HG03571 (cell line): ENCODE results near the gene UNC13B.

Experiments
- ATAC-seq: cut with Tn5 transposase; IDR thresholded peaks from one replicate; pipeline ENCODE4 v1.9.1; 2021; ENCODE audit not compliant: unreplicated experiment

Gene UNC13B

GRCh38 chr9:35415402-35416097 lies 253.7 kb downstream of the UNC13B start:
- no peak for ATAC-seq

- no peak for ATAC-seq
Observed at GRCh38 chr9:35416098-35416427, 254.3 kb downstream of the UNC13B start.

- ATAC-seq = no peak
Observed at GRCh38 chr9:35422346-35422745, 260.5 kb downstream of the UNC13B start.

GRCh38 chr9:35422753-35423152 lies 260.9 kb downstream of the UNC13B start:
- ATAC-seq = no peak

GRCh38 chr9:35423499-35423898 lies 261.7 kb downstream of the UNC13B start:
- no peak for ATAC-seq

GRCh38 chr9:35424356-35425352 lies 262.8 kb downstream of the UNC13B start:
- ATAC-seq = no peak

- no peak for ATAC-seq
Observed at GRCh38 chr9:35426627-35427026, 264.8 kb downstream of the UNC13B start.

- no peak for ATAC-seq
Observed at GRCh38 chr9:35431467-35431866, 269.7 kb downstream of the UNC13B start.

GRCh38 chr9:35432076-35432475 lies 270.3 kb downstream of the UNC13B start:
- no peak for ATAC-seq

- no peak for ATAC-seq
Observed at GRCh38 chr9:35436933-35437332, 275.1 kb downstream of the UNC13B start.

GRCh38 chr9:35446012-35446411 lies 284.2 kb downstream of the UNC13B start:
- ATAC-seq = no peak

- no peak for ATAC-seq
Observed at GRCh38 chr9:35448496-35448895, 286.7 kb downstream of the UNC13B start.

- no peak for ATAC-seq
Observed at GRCh38 chr9:35452481-35452880, 290.7 kb downstream of the UNC13B start.

GRCh38 chr9:35453786-35454185 lies 292.0 kb downstream of the UNC13B start:
- no peak for ATAC-seq
